HG02759 (cell line): ENCODE measurements around the gene VAMP4.

ENCODE experiments used
- ATAC-seq: cut with Tn5 transposase; IDR thresholded peaks from one replicate; pipeline ENCODE4 v1.9.1; 2021; ENCODE audit warnings: mild to moderate bottlenecking, moderate library complexity; ENCODE audit not compliant: unreplicated experiment

Gene VAMP4

DNA sequence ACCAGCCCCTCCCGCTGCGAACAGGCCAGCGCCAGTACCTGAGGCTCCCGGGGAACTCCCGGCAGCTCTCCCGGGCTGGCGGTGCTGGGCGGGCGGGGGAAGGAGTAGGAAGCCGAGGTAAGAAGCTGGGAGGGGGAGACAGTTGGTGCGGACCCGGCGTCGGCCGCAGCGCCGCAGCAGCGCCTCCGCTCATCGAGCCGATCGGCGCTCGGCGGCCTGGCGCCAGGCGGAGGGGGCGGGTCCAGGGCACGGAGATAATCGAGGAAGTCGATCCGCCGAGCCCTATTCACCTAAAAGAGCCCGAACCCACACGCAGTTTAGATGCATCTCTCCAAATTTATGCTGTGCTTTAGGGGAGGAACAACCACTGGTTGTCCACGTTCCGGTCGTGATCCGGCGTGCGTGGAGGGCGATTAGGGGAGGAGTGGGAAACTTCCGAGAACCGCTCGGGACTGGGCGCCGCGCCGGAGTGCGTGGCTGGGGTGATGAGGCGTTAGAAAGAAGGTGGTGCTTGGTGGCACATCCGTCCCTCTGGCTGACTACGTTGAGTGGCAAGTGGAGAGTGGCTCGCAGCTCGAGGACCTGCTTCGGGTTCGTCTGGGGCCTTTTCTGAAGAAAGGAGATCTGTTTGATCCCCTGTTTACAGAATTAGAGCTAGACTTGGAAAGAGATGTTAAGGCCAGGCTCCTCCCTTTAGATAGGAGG is at the start of gene VAMP4:
VAMP4 (minus strand) TSS at position 194 of the 705 bp plus-strand sequence. CDS start 3,651 bp downstream, outside the sequence.
- peak; percentile 90 for ATAC-seq

DNA sequence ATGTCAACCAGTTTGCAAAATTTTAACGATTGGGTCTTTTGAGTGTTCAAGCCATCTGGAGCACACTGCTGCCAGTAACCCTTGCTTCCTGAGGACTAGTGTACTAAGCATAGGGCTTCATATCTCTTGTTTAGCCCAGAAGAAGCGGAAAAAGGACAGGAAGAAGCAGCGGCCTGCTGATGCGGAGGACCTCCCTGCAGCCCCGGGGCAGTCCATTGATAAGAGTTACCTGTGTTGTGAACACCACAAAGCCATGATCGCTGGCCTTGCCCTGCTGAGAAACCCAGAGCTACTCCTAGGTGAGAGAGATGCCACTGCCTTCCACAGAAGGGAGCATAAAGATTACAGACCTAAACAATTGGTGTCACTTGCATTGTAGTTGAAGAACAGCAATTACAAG is 48.5 kb upstream of the VAMP4 start:
- no peak for ATAC-seq

DNA sequence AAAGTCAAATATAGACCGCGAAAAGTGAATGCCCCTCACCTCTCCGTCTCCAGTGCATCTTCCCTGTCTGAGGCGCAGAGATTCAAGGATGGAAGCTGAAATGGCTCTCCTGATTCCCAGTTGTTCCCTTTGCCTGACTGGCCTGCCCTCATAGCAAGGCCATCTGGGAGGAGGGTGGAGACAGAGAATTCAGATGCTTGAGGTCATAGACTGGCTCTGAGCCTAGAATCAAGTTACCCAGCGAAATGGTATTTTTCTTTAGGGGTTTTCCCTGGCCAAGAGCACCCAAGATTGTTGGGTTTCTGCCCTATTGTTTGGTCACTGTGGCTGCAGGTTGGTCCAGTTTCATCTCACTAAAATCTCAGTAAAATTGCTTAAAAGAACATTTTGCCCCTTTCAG is 46.8 kb upstream of the VAMP4 start:
- no peak for ATAC-seq

DNA sequence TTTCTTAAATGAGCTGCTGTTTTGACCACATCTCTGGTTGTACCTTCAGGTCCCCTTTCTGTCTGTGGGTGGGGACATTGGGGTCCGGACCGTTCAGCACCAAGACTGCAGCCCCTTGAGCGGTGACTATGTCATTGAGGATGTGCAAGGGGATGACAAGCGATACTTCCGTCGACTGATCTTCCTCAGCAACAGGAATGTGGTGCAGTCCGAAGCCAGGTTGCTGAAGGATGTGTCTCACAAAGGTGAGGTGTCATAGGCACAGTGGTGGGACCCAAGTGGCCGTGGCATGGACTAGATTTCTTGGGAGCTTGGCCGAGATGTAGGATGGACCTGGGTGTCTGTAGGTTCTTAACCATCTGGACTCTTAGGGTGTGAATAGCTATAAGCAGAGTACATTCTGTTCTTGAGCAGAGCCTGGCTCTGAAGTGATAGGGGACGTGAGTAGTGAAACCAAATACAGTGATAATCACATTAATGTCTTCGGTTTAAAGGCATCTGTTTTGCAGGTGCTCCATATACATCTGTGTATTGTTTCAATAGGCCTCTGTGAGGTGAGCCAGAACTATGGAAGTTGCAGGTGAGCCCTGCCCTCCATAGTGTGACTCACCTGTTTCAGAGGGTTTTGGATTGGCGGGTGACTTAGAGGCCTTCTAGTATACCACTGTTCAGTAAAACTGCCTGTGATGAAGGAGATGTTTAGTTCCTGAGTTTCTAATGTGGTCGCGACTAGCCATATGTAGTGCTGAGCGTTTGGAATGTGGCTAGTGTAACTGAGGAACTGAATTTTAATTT is 46.0 kb upstream of the VAMP4 start:
- no peak for ATAC-seq

DNA sequence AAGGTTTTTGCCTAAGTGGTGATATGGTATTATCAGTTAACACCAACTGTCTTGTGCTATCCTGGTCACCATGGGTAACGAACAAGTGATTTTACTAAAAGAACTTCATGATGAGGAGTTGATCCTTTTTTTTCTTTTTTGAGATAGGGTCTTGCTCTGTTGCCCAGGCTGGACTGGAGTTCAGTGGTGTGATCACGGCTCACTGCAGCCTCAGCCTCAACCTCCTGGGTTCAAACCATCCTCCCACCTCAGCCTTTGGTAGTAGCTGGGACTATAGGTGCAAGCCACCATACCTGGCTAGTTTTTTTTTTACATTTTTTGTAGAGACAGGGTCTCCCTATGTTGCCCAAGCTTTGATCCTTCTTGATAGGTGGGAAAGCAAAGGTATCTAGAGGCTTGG is 44.7 kb upstream of the VAMP4 start:
- ATAC-seq = no peak

DNA sequence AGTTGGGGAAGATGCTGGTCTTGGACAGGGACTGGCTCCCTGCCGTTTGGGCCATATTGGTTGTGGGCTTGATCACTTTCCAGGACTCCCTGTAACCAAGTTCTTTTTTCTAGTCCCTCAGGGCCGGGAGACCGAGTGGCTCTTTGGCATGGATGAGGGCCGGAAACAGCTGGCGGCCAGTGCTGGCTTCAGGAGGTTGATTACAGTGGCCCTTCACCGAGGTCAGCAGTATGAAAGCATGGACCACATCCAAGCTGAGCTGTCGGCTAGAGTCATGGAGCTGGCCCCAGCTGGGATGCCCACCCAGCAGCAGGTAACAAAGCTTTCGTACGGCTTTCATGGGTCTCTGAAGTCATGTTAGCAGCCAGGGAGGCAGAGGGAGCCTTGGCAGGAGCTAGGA is 43.9 kb upstream of the VAMP4 start:
- no peak for ATAC-seq

DNA sequence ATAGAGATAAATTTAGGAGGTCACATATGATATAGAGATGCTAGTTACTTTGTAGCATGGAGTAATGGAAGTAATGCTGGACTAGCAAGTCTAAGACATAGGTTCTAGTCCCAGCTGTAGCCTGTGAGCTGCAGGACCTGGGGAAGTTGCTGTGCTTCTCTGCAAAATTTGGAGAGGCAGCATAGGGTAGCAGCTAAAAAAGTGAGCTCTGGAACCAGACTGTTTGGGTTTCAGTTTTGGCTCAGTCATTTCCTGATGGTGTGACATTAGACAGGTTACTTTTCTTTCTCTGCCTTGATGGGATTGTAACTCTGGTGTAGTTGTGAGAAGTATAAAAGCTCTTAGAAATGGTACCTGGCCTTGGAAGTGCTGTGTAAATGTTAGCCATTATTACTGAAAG is 42.9 kb upstream of the VAMP4 start:
- no peak for ATAC-seq

GRCh38 chr1:171783816-171784530 is 42.1 kb upstream of the VAMP4 start:
- ATAC-seq = no peak

- peak; percentile 98 for ATAC-seq
Observed at GRCh38 chr1:171781176-171781875, 39.5 kb upstream of the VAMP4 start, which contains the start of gene METTL13. Gene METTL13, plus strand, starts transcription at chr1:171781660. Its CDS starts 308 bp downstream, at chr1:171781968.

- ATAC-seq = no peak
Observed at GRCh38 chr1:171780583-171781175, 38.8 kb upstream of the VAMP4 start.

DNA sequence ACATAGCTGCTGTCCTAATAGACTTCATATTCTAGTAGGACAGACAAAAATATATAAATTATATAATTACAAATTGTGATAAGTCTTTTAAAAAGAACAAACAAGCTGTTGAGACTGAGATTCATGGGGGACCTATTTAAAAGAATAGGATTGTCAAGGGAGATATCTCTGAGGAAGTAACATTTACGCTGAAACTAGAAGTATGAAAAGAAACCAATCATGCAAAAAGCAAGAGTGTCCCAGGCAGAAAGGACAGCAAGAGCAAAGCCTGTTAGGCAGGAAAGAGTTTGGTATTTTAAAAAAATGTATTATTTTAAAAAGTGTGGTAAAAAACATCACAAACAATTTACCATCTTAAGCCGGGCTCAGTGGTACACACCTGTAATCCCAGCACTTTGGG is 30.4 kb upstream of the VAMP4 start:
- no peak for ATAC-seq

- ATAC-seq = no peak
Observed at GRCh38 chr1:171769754-171770153, 27.9 kb upstream of the VAMP4 start.

DNA sequence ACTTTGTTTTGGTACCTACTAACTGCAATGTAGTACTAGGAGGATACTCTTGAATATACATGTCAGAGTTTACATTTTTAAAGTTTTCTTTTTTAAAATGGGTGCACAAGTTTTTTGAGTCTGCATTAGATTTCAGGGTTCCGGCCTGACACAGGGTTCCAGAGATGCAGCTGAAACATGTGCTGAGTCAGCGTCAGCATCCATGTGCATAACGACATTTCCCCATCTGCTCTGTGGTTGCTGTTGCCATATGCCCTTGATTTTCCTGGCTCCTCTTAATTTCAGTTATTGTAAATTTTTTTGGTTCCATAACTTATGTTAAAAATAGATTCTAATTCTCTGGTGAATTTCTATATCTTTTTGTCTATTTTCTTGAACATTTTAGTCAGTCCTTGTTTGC is 27.3 kb upstream of the VAMP4 start:
- ATAC-seq = no peak

GRCh38 chr1:171763764-171764163 is 21.9 kb upstream of the VAMP4 start:
- ATAC-seq = no peak

- no peak for ATAC-seq
Observed at GRCh38 chr1:171762143-171762563, 20.3 kb upstream of the VAMP4 start.

DNA sequence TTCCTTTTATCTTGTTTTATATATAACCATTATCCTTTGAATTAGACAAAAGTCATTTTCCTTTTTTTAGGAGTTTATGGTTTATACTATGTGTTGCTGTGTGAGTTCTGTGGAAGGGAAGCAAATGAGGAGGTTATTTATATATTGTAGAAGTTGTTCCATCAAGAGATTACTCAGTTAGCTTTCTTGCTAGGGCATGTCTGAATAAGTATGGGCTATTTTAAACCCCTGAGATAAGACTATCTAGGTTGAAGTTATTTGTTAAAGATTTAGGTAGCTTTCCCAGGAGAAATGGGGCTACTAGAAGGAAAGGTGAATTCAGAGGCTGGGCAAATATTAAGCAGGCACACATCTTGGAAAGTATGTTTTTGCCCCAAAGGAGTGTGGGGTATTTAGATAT is 16.1 kb upstream of the VAMP4 start:
- no peak for ATAC-seq

- no peak for ATAC-seq
Observed at GRCh38 chr1:171756856-171757255, 15.0 kb upstream of the VAMP4 start.

DNA sequence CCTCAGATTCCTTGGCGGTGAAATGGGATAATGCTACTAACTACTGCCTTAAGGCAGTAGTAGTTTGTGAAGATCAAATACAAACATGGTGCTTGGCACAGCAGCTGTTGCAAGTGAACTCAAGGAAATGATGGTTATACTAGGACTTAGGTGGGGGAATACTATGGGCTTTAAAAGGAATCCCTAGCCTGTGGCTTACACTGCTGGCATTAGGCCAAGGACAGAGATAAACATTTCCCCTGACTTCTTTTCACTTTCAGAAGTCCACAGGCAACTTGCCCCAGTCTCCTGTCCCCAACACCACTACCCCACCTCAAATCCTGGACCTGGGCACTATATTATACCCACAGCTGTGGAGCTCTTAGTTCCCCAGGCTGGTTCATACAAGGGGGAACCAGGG is 13.1 kb upstream of the VAMP4 start:
- no peak for ATAC-seq

DNA sequence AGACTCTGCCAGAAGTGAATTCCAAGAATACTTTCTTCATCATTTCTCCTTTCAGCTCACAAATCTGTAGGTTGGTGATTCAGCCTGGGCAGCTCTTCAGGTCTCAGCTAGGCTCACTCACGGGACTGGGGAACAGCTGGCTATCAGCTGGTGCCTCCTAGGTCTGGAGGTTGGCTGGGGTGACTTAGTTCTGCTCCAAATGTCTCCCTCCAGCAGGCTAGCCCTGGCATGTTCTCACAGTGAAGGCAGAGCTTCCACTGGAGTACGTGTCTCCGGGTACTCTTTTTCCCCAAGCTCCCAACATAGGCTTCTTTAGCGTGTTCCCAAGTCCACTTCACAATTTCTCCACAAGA is 12.5 kb upstream of the VAMP4 start:
- no peak for ATAC-seq

- ATAC-seq = no peak
Observed at GRCh38 chr1:171753685-171754352, 12.0 kb upstream of the VAMP4 start.
